ENCODE data around the gene MTRF1.

The MTRF1 gene

DNA sequence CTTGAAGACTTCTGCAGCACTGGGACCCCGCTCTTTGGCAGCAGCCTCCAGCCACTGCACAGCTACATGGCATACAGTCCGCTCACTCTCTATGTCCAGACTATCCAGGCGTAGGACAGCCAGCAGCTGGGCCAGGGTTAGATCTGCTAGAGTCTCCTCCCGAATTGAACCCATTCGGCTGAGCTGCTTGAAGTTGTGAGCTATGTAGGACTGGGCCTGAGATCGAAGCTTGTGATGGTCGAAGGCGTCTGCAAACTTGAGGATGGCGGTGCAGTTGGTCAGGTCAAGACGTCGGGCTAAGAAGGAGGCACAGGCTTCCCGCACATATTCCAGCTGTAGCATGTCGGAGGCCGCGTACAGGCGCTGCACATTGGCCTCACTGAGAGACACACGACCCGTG, 69.9 kb downstream of the MTRF1 start:
- TF ChIP-seq, protein P1, sequence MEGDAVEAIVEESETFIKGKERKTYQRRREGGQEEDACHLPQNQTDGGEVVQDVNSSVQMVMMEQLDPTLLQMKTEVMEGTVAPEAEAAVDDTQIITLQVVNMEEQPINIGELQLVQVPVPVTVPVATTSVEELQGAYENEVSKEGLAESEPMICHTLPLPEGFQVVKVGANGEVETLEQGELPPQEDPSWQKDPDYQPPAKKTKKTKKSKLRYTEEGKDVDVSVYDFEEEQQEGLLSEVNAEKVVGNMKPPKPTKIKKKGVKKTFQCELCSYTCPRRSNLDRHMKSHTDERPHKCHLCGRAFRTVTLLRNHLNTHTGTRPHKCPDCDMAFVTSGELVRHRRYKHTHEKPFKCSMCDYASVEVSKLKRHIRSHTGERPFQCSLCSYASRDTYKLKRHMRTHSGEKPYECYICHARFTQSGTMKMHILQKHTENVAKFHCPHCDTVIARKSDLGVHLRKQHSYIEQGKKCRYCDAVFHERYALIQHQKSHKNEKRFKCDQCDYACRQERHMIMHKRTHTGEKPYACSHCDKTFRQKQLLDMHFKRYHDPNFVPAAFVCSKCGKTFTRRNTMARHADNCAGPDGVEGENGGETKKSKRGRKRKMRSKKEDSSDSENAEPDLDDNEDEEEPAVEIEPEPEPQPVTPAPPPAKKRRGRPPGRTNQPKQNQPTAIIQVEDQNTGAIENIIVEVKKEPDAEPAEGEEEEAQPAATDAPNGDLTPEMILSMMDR (IDR thresholded peaks at IDR 0.05; ENCODE audit: low read depth, low read length, missing control alignments) = no peak
- no peak overlapping the region for H3K27ac ChIP-seq
- H3K4me3 ChIP-seq (ENCODE audit: low read depth, low read length) = no peak overlapping the region
- H3K36me3 ChIP-seq (replicated peaks) = no peaks in the 10 kb centered on the region
- no peaks in the 10 kb centered on the region for H3K27me3 ChIP-seq (replicated peaks)
- in situ Hi-C loops (cut with HindIII; ENCODE audit: low pct_ligation_motif_present, low sequenced_read_pairs) = no loop called here
- no peak for DNase-seq

DNA sequence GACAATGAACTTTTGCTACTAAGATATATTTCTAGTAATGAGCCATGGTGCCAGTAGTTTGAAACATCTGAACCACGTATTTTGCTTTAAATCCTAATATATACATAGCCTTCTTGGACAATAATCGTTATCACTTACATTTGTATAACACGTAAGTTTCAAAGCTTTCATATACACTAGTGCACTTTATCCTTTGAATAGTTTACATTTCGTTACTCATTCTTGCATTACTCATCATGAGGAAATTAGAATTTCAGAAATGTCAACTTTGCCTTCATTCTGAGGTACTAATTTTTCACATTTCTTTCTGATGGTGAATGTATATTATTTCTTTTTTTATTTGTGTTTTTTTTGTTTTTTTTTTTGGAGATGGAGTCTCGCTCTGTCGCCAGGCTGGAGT, 74.8 kb downstream of the MTRF1 start:
- Histone ChIP-seq H3K27ac (no peak overlapping the region), H3K36me3 (replicated peaks) (no peaks in the 10 kb centered on the region), H3K4me3 (ENCODE audit: low read depth, low read length) (no peak overlapping the region), H3K27me3 (replicated peaks) (no peaks in the 10 kb centered on the region)
- in situ Hi-C loops (cut with HindIII; ENCODE audit: low pct_ligation_motif_present, low sequenced_read_pairs) = no loop called here
- no peak for DNase-seq
- TF ChIP-seq, protein P1 (IDR thresholded peaks at IDR 0.05; ENCODE audit: low read depth, low read length, missing control alignments) = no peak

DNA sequence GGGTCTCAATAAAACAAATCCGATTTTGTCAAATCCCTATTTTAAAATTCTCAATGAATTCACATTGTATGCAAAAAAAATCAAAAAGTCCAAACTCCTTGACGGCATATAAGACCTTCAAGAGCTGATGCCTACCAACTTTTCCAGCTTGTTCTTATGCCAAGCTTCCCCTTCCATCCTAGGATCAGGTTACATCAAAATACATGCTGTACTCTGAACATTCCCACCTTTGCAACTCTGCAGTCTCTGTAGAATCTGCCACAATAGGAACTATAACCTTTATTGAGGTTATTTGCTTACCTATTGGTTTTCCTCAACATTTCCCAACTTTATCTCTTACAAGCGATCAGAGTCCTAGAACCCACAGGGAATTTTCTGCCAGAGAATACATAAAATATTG, 76.9 kb downstream of the MTRF1 start:
- Histone ChIP-seq H3K27me3 (replicated peaks) (no peaks in the 10 kb centered on the region), H3K27ac (no peak overlapping the region), H3K36me3 (replicated peaks) (no peaks in the 10 kb centered on the region), H3K4me3 (ENCODE audit: low read depth, low read length) (no peak overlapping the region)
- TF ChIP-seq, protein P1 (IDR thresholded peaks at IDR 0.05; ENCODE audit: low read depth, low read length, missing control alignments) = no peak
- DNase-seq = no peak
- in situ Hi-C loops (cut with HindIII; ENCODE audit: low pct_ligation_motif_present, low sequenced_read_pairs) = no loop called here

DNA sequence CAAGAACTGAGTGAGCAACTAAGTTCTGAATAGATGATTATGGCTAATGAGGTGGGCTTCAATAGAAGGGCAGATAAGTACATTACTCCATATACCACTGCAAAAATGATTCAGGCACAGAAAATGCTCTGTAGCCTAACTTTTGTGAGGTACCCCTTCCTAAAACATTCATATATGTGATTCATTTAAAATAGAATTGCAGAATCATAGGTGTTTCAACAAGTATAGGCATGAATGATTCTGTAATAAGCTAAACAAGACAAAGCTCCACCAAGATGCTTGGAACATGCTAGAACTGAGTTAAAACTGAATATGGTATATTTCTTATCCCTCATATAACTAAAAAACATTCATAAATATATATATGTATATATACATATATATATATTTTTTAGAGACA, 81.1 kb downstream of the MTRF1 start:
- H3K27me3 ChIP-seq (replicated peaks) = no peaks in the 10 kb centered on the region
- in situ Hi-C loops (cut with HindIII; ENCODE audit: low pct_ligation_motif_present, low sequenced_read_pairs) = no loop called here
- no peak for DNase-seq
- H3K36me3 ChIP-seq (replicated peaks) = no peaks in the 10 kb centered on the region
- TF ChIP-seq, protein P1 (IDR thresholded peaks at IDR 0.05; ENCODE audit: low read depth, low read length, missing control alignments) = no peak
- H3K27ac ChIP-seq = no peak overlapping the region
- H3K4me3 ChIP-seq (ENCODE audit: low read depth, low read length) = no peak overlapping the region

DNA sequence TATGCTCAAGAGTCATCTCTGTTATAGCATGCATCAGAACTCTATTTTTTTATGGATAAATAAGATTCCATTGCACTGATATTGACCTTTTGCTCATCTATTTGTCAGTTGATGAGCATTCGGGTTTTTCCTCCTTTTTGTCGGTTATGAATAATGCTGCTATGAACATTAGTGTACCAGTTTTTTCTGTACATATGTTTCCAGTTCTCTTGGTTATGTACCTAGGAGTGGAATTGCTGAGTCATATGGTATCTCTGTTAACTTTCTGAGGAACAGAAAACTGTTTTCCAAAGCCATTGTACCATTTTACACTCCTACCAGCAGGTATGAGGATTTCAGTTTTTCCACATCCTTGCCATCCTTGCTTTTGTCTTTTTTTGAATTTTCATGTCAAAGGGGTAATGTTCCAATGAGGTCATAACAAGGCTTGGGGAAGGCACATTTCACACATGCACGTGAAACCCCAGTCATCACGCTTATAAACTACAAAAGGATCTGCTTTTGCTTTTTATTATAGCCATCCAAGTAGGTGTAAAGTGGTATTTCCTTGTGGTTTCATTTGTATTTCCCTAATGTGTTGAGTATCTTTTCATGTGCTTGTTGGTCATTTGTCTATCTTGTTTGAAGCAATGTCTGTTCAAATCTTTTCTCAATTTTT, 83.7 kb downstream of the MTRF1 start:
- Histone ChIP-seq H3K4me3 (ENCODE audit: low read depth, low read length) (no peak overlapping the region), H3K27ac (no peak overlapping the region), H3K36me3 (replicated peaks) (no peaks in the 10 kb centered on the region), H3K27me3 (replicated peaks) (no peaks in the 10 kb centered on the region)
- DNase-seq = no peak
- in situ Hi-C loops (cut with HindIII; ENCODE audit: low pct_ligation_motif_present, low sequenced_read_pairs) = no loop called here
- TF ChIP-seq, protein P1 (IDR thresholded peaks at IDR 0.05; ENCODE audit: low read depth, low read length, missing control alignments) = no peak

DNA sequence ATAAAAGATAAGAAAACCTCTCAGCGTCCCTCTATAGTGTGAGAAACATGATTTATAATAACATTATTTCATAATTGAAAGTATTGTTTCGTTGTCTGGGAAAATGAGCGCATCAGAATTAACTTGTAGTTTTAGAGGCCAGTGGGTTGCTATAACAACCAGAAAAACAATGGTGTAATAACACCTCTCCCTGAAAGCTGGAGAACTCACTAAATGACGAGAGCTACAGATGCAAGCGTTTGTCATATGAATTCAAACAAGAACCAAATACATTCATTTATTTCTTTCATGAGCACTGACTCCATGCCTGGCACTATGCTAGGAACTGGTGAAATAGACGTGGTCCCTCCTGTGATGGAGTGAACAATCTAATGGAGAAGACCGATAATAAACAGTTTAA, 85.3 kb downstream of the MTRF1 start:
- in situ Hi-C loops (cut with HindIII; ENCODE audit: low pct_ligation_motif_present, low sequenced_read_pairs) = no loop called here
- H3K36me3 ChIP-seq (replicated peaks) = no peaks in the 10 kb centered on the region
- DNase-seq = no peak
- no peak overlapping the region for H3K27ac ChIP-seq
- no peak overlapping the region for H3K4me3 ChIP-seq (ENCODE audit: low read depth, low read length)
- TF ChIP-seq, protein P1 (IDR thresholded peaks at IDR 0.05; ENCODE audit: low read depth, low read length, missing control alignments) = no peak
- H3K27me3 ChIP-seq (replicated peaks) = no peaks in the 10 kb centered on the region

Data from brain microvascular endothelial cell (primary cell).